PC-9 (cell line): ENCODE measurements around the gene OSBPL2. TPM values are rescaled to one million over a fixed set of nuclear protein-coding genes. Genes with fewer than 3 reads are reported as not detected.

ENCODE experiments used
- BruUV-seq: library from RNA; stranded (reverse); fragments of 400-500 nt; replicated peaks from 2 replicates; lab custom pipeline; 2021; lab: Mats Ljungman, UMichigan
- CTCF ChIA-PET: fragments of 300-600 bp; sonication (Branson Sonifier 250); formaldehyde crosslinking; loops from one replicate; lab custom pipeline; 2022; ENCODE audit warnings: antibody characterized with exemption; lab: Charles Lee
- POLR2A ChIA-PET: fragments of 300-600 bp; sonication (Branson Sonifier 250); formaldehyde crosslinking; loops from one replicate; lab custom pipeline; 2022; ENCODE audit warnings: antibody characterized with exemption; ENCODE audit not compliant: unreplicated experiment; lab: Charles Lee
- DNase-seq, 2 experiments: peaks; one replicate each; pipeline versions ENCODE4 v3.0.0 to v3.0.0-alpha.2; 2015 to 2022; ENCODE audit warnings: mixed read lengths in 1 of 2
- H2AFZ ChIP-seq: fragments of 200-600 bp; sonication (generic); 2 replicates; pipeline ENCODE4 v1.8.1; 2017; ENCODE audit warnings: antibody characterized with exemption
- H3F3A ChIP-seq: fragments of 200-600 bp; sonication (generic); 2 replicates; pipeline ENCODE4 v1.8.1; 2017; ENCODE audit warnings: antibody characterized with exemption, mild to moderate bottlenecking, low read depth; ENCODE audit not compliant: insufficient read depth
- H3K27ac ChIP-seq: fragments of 200-600 bp; sonication (generic); 2 replicates; pipeline ENCODE4 v1.6.1; 2016; ENCODE audit warnings: mixed run types
- H3K27me3 ChIP-seq: fragments of 200-600 bp; sonication (generic); 2 replicates; pipeline ENCODE4 v1.6.1; 2016; ENCODE audit warnings: low read depth, mixed run types; ENCODE audit not compliant: insufficient read depth
- H3K36me3 ChIP-seq: fragments of 200-600 bp; sonication (generic); 2 replicates; pipeline ENCODE4 v1.6.1; 2016; ENCODE audit warnings: low read depth, mixed run types
- H3K4me1 ChIP-seq: fragments of 200-600 bp; sonication (generic); replicated peaks from 2 replicates; pipeline ENCODE4 v1.6.1; 2016; ENCODE audit warnings: mixed run types; ENCODE audit not compliant: insufficient read depth
- H3K4me2 ChIP-seq: fragments of 200-600 bp; sonication (generic); 2 replicates; pipeline ENCODE4 v1.6.1; 2017; ENCODE audit warnings: mixed run types
- H3K4me3 ChIP-seq: fragments of 200-600 bp; sonication (generic); 2 replicates; pipeline ENCODE4 v1.6.1; 2016; ENCODE audit warnings: mixed run types
- H3K79me2 ChIP-seq: fragments of 200-600 bp; sonication (generic); 2 replicates; pipeline ENCODE4 v1.6.1; 2017; ENCODE audit warnings: low read depth, mixed run types
- H3K9me2 ChIP-seq: fragments of 200-600 bp; sonication (generic); 2 replicates; pipeline ENCODE4 v1.8.1; 2017; ENCODE audit warnings: mild to moderate bottlenecking; ENCODE audit not compliant: insufficient read depth
- H3K9me3 ChIP-seq: fragments of 200-600 bp; sonication (generic); 2 replicates; pipeline ENCODE4 v1.8.1; 2016; ENCODE audit warnings: low read depth; ENCODE audit not compliant: insufficient read depth
- H4K20me1 ChIP-seq: fragments of 200-600 bp; sonication (generic); 2 replicates; pipeline ENCODE4 v1.8.1; 2017; ENCODE audit not compliant: insufficient read depth
- CTCF ChIP-seq: fragments of 200-600 bp; sonication (generic); conservative IDR thresholded peaks from 2 replicates; pipeline ENCODE4 v1.6.1; 2017; ENCODE audit warnings: mixed run types, antibody characterized with exemption, mild to moderate bottlenecking, moderate library complexity
- EZH2 ChIP-seq: fragments of 200-600 bp; sonication (generic); IDR thresholded peaks from 2 replicates; pipeline ENCODE4 v1.8.0; 2017; ENCODE audit warnings: antibody characterized with exemption, low read depth
- intact Hi-C: fragments of 100-400 bp; cut with micrococcal nuclease; formaldehyde crosslinking; loops from one replicate; pipeline ENCODE4 v1.10.0; 2022; ENCODE audit not compliant: unreplicated experiment
- total RNA-seq: library from RNA; stranded (reverse); gene quantifications from 2 replicates; pipeline ENCODE4 v1.2.3, GENCODE V29; 2021

Gene OSBPL2
- total RNA-seq, 1 experiment from 2014 or later, result 84.8 TPM

DNA sequence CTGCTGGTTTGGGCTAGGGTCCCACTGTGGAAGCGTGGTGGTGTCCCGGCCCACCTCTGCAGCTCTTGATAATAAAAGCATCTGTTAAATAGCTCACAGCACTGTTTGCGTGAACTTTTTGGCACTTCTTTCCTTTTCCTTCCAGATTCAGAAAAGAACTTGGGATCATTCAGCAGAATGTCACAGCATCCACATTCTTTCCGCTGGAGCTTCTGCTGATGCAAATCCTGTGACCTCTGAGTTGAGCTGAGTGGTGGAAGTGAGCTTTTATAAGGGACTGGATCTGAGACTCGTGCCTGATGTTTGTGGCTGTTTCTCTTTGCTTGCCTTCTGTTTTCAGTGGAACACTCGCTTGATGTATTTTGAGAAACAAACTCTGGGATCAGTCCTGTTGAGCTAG, 3.9 kb downstream of the OSBPL2 start:
- POLR2A ChIA-PET, result no interaction called here
- H2AFZ ChIP-seq, result no peak overlapping the region
- H3K27me3 ChIP-seq, result no peaks in the 10 kb centered on the region
- H3K27ac ChIP-seq, result no peak overlapping the region
- peaks cover 30% of the 10 kb centered on the region for H3K4me1 ChIP-seq
- H3K36me3 ChIP-seq, result peaks cover 27% of the 10 kb centered on the region
- BruUV-seq, result no TSS peak
- H3F3A ChIP-seq, result peaks cover 15% of the 10 kb centered on the region
- 0 out of 2 replicates have a peak overlapping the region, but pooled peaks have one; percentile 13 for H3K4me2 ChIP-seq
- H4K20me1 ChIP-seq, result peaks cover 83% of the 10 kb centered on the region
- intact Hi-C loops, result no loop called here
- DNase-seq, result no peak
- peaks cover 84% of the 10 kb centered on the region for H3K79me2 ChIP-seq
- H3K9me2 ChIP-seq, result no peaks in the 10 kb centered on the region
- CTCF ChIA-PET, result interaction anchor here (0.6 kb wide), 1 partner anchor 19 kb away, joined by 3 read pairs; no protein-coding TSS in a partner anchor
- no peak for TF ChIP-seq CTCF
- no peak for TF ChIP-seq EZH2
- no peaks in the 10 kb centered on the region for H3K9me3 ChIP-seq
- no peak overlapping the region for H3K4me3 ChIP-seq

DNA sequence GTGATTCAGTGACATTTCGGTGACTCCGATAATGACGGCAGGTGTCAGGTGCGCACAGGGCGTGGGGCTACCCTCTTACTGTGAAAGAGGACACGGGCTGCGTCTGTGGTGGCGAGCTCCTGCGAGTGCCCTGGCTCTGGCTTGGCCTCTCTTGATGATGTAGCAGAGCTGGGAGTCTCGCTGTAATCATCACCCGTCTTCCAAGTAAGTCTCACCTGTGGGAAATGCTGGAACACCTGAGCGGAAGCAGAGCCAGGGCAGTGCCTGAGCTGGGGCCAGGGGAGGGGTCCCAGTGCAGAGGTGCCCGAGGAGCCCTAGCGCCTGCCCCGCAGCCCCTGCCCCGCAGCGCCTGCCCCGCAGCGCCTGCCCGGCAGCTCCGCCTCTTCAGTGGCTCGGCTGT, 4.8 kb downstream of the OSBPL2 start:
- TF ChIP-seq CTCF (no peak), EZH2 (no peak)
- no TSS peak for BruUV-seq
- no peaks in the 10 kb centered on the region for H3K9me3 ChIP-seq
- intact Hi-C loops, result no loop called here
- no peak overlapping the region for H3K27ac ChIP-seq
- no peak overlapping the region for H3K4me2 ChIP-seq
- no peaks in the 10 kb centered on the region for H3K27me3 ChIP-seq
- peaks cover 93% of the 10 kb centered on the region for H3K79me2 ChIP-seq
- H3K4me3 ChIP-seq, result no peak overlapping the region
- H3K4me1 ChIP-seq, result peaks cover 22% of the 10 kb centered on the region
- H3K9me2 ChIP-seq, result no peaks in the 10 kb centered on the region
- peaks cover 10% of the 10 kb centered on the region for H3F3A ChIP-seq
- no peak for DNase-seq
- H2AFZ ChIP-seq, result no peak overlapping the region
- ChIA-PET POLR2A (no interaction called here), CTCF (no interaction called here)
- peaks cover 27% of the 10 kb centered on the region for H3K36me3 ChIP-seq
- peaks cover 92% of the 10 kb centered on the region for H4K20me1 ChIP-seq

- H4K20me1 ChIP-seq, result peaks cover 99% of the 10 kb centered on the region
- no peaks in the 10 kb centered on the region for H3K9me2 ChIP-seq
- peaks cover 22% of the 10 kb centered on the region for H3K4me1 ChIP-seq
- POLR2A ChIA-PET, result no interaction called here
- BruUV-seq, result no TSS peak
- peaks cover 99% of the 10 kb centered on the region for H3K79me2 ChIP-seq
- H3K4me2 ChIP-seq, result no peak overlapping the region
- peaks cover 10% of the 10 kb centered on the region for H3F3A ChIP-seq
- no peaks in the 10 kb centered on the region for H3K27me3 ChIP-seq
- no peak for DNase-seq
- intact Hi-C loops, result no loop called here
- H3K27ac ChIP-seq, result no peak overlapping the region
- CTCF ChIA-PET, result no interaction called here
- no peak overlapping the region for H3K4me3 ChIP-seq
- H3K36me3 ChIP-seq, result peaks cover 27% of the 10 kb centered on the region
- no peaks in the 10 kb centered on the region for H3K9me3 ChIP-seq
- H2AFZ ChIP-seq, result no peak overlapping the region
- TF ChIP-seq EZH2, result no peak
- no peak for TF ChIP-seq CTCF
These were observed 5.7 kb downstream of the OSBPL2 start for GRCh38 chr20:62243906-62244515.
